Esophagus muscularis mucosa (tissue), 3 donors: ENCODE measurements around the gene DYNC2H1.
"Not testable (repeated sequence)": the region's sequence is repeated elsewhere in the genome, so short reads cannot be mapped to it uniquely, and the experiment has no call there.

Experiments used
- POLR2A ChIP-seq: fragments of 450-650 bp; IDR thresholded peaks from one replicate; pipeline ENCODE4 v1.6.1; 2017; ENCODE audit warnings: antibody characterized with exemption, moderate library complexity, mild to moderate bottlenecking, low read depth
- TF ChIP-seq, protein P1 (sequence below), 3 experiments: fragments of 200-600 bp in 2 of 3; fragments of 450-650 bp in 1 of 3; sonication (generic) in 2 of 3; IDR thresholded peaks; one replicate each; pipeline ENCODE4 v1.5.1; 2017 to 2019; ENCODE audit warnings: antibody characterized with exemption in 3 of 3, mild to moderate bottlenecking in 2 of 3, moderate library complexity in 1 of 3

DNA sequence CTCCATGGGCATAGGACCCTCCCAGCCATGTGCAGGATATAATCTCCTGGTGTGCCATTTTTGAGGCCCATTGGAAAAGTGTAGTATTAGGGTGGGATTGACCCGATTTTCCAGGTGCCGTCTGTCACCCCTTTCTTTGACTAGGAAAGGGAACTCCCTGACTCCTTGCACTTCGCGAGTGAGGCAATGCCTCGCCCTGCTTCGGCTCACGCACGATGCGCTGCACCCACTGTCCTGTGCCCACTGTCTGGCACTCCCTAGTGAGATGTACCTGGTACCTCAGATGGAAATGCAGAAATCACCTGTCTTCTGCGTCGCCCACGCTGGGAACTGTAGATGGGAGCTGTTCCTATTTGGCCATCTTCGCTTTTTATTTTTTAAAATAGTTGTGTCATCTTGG is 32.8 kb downstream of the DYNC2H1 start:
- TF ChIP-seq, protein P1, sequence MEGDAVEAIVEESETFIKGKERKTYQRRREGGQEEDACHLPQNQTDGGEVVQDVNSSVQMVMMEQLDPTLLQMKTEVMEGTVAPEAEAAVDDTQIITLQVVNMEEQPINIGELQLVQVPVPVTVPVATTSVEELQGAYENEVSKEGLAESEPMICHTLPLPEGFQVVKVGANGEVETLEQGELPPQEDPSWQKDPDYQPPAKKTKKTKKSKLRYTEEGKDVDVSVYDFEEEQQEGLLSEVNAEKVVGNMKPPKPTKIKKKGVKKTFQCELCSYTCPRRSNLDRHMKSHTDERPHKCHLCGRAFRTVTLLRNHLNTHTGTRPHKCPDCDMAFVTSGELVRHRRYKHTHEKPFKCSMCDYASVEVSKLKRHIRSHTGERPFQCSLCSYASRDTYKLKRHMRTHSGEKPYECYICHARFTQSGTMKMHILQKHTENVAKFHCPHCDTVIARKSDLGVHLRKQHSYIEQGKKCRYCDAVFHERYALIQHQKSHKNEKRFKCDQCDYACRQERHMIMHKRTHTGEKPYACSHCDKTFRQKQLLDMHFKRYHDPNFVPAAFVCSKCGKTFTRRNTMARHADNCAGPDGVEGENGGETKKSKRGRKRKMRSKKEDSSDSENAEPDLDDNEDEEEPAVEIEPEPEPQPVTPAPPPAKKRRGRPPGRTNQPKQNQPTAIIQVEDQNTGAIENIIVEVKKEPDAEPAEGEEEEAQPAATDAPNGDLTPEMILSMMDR (IDR thresholded peaks at IDR 0.05) = not testable (repeated sequence)
- not testable (repeated sequence) for TF ChIP-seq POLR2A
